Measurements from ENCODE around the gene DPM3.

Gene DPM3

GRCh38 chr1:155131856-155132255, 8.5 kb downstream of the DPM3 start:
- no peak for DNase-seq
- Histone ChIP-seq H3K9me3 (ENCODE audit: control insufficient read depth, low read length) (no peaks in the 10 kb centered on the region), H3K27me3 (replicated peaks; ENCODE audit: control insufficient read depth, insufficient read depth, low read length, poor library complexity, severe bottlenecking) (peaks cover 9% of the 10 kb centered on the region), H3K27ac (ENCODE audit: insufficient read depth, low read length, poor library complexity, severe bottlenecking) (no peak overlapping the region), H3K4me1 (ENCODE audit: control insufficient read depth, insufficient read depth, low read length, poor library complexity, severe bottlenecking) (peaks cover 43% of the 10 kb centered on the region), H3K36me3 (ENCODE audit: control insufficient read depth, insufficient read depth, low read length) (no peaks in the 10 kb centered on the region), H3K4me3 (ENCODE audit: insufficient read depth, low read depth, low read length, poor library complexity, severe bottlenecking) (no peak overlapping the region)

- Histone ChIP-seq H3K36me3 (ENCODE audit: control insufficient read depth, insufficient read depth, low read length) (no peaks in the 10 kb centered on the region), H3K27me3 (replicated peaks; ENCODE audit: control insufficient read depth, insufficient read depth, low read length, poor library complexity, severe bottlenecking) (peaks cover 9% of the 10 kb centered on the region), H3K4me3 (ENCODE audit: insufficient read depth, low read depth, low read length, poor library complexity, severe bottlenecking) (no peak overlapping the region), H3K9me3 (ENCODE audit: control insufficient read depth, low read length) (no peaks in the 10 kb centered on the region), H3K4me1 (ENCODE audit: control insufficient read depth, insufficient read depth, low read length, poor library complexity, severe bottlenecking) (peaks cover 45% of the 10 kb centered on the region), H3K27ac (ENCODE audit: insufficient read depth, low read length, poor library complexity, severe bottlenecking) (no peak overlapping the region)
- no peak for DNase-seq
Measured at GRCh38 chr1:155131285-155131684, 9.0 kb downstream of the DPM3 start.

DNA sequence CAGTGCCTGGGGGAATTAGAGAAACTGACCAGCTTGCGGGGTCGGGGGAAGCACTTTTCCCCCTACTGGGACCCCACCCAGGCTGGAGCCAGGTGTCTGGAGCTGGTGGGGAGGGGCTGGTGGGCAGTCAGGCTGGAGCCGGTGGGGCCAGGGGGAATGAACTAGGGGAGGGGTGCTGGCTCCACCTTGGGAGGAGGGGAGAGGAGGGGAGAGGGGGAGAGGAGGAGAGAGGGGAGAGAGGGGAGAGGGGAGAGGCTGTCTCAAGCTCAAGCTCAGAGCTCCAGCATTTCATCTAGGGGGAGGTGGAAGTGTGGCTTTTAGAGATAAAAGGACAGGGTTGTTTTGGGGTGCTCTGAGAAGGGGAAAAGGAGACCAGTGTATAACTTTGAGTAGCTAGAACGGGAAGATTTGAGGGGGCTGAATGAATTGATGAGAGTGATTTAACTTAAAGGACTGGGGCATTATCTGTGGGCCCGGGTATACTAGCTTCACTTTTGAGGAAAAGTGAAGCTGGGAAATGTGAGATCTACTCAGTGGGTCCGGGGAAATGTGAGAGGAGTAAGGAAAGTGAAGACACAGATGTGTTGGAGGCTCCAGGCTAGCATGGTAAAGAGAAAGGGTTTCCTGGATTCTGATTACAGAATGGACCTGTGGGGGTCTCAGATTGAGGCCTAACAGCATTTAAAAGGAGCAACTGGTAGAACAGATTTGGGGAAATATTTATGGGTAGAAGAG, 9.9 kb downstream of the DPM3 start:
- no peak for DNase-seq
- no peak overlapping the region for H3K4me3 ChIP-seq (ENCODE audit: insufficient read depth, low read depth, low read length, poor library complexity, severe bottlenecking)
- peaks cover 43% of the 10 kb centered on the region for H3K4me1 ChIP-seq (ENCODE audit: control insufficient read depth, insufficient read depth, low read length, poor library complexity, severe bottlenecking)
- H3K27ac ChIP-seq (ENCODE audit: insufficient read depth, low read length, poor library complexity, severe bottlenecking), result no peak overlapping the region
- H3K36me3 ChIP-seq (ENCODE audit: control insufficient read depth, insufficient read depth, low read length), result no peaks in the 10 kb centered on the region
- no peaks in the 10 kb centered on the region for H3K9me3 ChIP-seq (ENCODE audit: control insufficient read depth, low read length)
- peaks cover 9% of the 10 kb centered on the region for H3K27me3 ChIP-seq (replicated peaks; ENCODE audit: control insufficient read depth, insufficient read depth, low read length, poor library complexity, severe bottlenecking)

DNA sequence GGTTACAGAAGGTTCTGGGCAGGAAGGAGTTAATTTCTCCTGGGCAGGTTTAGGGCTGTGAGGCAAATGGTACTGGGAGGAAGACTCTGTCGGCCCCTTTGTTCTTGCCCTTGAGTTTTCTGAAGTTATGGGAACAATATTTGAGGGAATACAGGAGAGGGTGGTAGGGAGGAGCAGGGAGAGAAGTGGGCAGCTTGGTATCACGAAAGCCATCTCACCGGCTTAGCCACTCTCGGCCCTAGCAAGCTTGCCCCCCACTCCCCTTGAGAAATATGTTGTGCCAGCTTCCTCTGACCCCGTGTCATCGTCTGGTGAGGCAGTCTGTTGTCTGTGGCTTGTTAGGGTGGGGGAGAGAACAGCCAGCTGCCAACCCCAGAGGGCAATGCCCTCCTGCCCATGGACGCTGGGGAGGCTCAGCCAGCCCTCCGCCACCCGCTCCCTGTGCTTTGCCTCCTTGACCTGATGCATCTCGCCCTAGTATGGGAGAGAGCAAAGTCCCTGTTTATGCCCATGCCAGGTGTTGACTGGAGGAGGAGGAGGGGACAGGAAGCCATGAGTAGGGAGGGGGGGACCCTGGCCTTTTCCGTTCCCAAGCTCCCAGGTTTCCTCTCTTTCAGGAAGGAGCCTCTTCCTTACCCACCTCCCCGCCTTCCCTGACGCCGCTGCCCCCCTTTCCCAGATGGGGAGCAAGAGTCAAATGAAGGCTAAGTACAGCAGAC, 11.4 kb downstream of the DPM3 start:
- no peak for DNase-seq
- Histone ChIP-seq H3K27ac (ENCODE audit: insufficient read depth, low read length, poor library complexity, severe bottlenecking) (no peak overlapping the region), H3K9me3 (ENCODE audit: control insufficient read depth, low read length) (no peaks in the 10 kb centered on the region), H3K4me1 (ENCODE audit: control insufficient read depth, insufficient read depth, low read length, poor library complexity, severe bottlenecking) (peaks cover 36% of the 10 kb centered on the region), H3K4me3 (ENCODE audit: insufficient read depth, low read depth, low read length, poor library complexity, severe bottlenecking) (peak overlapping the region; percentile 65), H3K27me3 (replicated peaks; ENCODE audit: control insufficient read depth, insufficient read depth, low read length, poor library complexity, severe bottlenecking) (peaks cover 9% of the 10 kb centered on the region), H3K36me3 (ENCODE audit: control insufficient read depth, insufficient read depth, low read length) (no peaks in the 10 kb centered on the region)

GRCh38 chr1:155127967-155128754, 12.2 kb downstream of the DPM3 start:
- peak overlapping the region; percentile 37 for H3K27ac ChIP-seq (ENCODE audit: insufficient read depth, low read length, poor library complexity, severe bottlenecking)
- H3K4me1 ChIP-seq (ENCODE audit: control insufficient read depth, insufficient read depth, low read length, poor library complexity, severe bottlenecking), result peaks cover 36% of the 10 kb centered on the region
- no peak for DNase-seq
- H3K4me3 ChIP-seq (ENCODE audit: insufficient read depth, low read depth, low read length, poor library complexity, severe bottlenecking), result peak overlapping the region; percentile 65
- no peaks in the 10 kb centered on the region for H3K9me3 ChIP-seq (ENCODE audit: control insufficient read depth, low read length)
- no peaks in the 10 kb centered on the region for H3K36me3 ChIP-seq (ENCODE audit: control insufficient read depth, insufficient read depth, low read length)
- H3K27me3 ChIP-seq (replicated peaks; ENCODE audit: control insufficient read depth, insufficient read depth, low read length, poor library complexity, severe bottlenecking), result peaks cover 9% of the 10 kb centered on the region

DNA sequence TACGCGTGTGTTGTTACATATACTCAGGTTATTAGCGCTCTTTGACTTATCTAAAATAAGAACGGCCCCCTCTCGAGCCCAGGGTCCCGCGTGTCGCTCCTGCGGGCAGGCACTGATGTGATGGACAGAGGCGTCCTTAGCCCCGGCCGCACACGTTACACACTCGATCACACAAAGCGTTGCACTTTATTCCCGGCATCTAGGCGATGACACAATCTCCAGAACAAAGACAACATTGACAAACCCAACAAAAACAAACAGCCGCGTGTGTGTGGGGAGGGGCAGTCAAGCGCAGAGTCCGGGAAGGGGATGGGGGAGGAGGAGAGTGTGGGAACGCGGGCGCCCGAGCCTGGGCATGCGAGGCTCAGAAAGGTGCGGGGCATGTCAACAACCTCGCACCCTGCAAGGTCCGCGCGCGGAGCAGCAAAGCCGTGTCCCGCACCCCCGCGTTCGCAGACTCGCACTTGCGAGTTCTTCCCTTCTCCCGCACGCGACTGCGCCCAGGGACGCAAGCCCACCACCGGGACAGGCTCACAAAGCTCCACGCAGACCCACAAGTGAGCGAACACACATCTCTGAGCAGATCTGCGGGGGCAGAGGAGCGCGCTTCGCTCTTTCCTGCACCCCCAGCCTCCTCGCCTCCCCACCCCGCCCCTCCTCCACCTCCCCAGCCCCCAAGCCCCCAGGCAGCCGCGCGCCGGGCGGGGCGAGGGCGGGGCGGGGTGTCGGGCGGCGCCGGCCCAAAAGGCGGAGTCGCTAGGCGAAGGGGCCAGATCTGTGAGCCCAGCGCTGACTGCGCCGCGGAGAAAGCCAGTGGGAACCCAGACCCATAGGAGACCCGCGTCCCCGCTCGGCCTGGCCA, 13.0 kb downstream of the DPM3 start, which contains the start of gene EFNA1:
Gene EFNA1, plus strand, starts transcription at position 772 of the 862 bp plus-strand sequence. CDS start 102 bp downstream, outside the sequence.
- Histone ChIP-seq H3K4me1 (ENCODE audit: control insufficient read depth, insufficient read depth, low read length, poor library complexity, severe bottlenecking) (peaks cover 36% of the 10 kb centered on the region), H3K36me3 (ENCODE audit: control insufficient read depth, insufficient read depth, low read length) (no peaks in the 10 kb centered on the region), H3K27me3 (replicated peaks; ENCODE audit: control insufficient read depth, insufficient read depth, low read length, poor library complexity, severe bottlenecking) (peaks cover 9% of the 10 kb centered on the region), H3K27ac (ENCODE audit: insufficient read depth, low read length, poor library complexity, severe bottlenecking) (peak within 1 kb of the TSS; percentile 37), H3K9me3 (ENCODE audit: control insufficient read depth, low read length) (no peaks in the 10 kb centered on the region), H3K4me3 (ENCODE audit: insufficient read depth, low read depth, low read length, poor library complexity, severe bottlenecking) (peak within 1 kb of the TSS; percentile 65)
- DNase-seq, result peak in 2 of 3 donors; percentile 9 to 23

GRCh38 chr1:155126556-155127104, 13.7 kb downstream of the DPM3 start:
- peak overlapping the region; percentile 65 for H3K4me3 ChIP-seq (ENCODE audit: insufficient read depth, low read depth, low read length, poor library complexity, severe bottlenecking)
- no peaks in the 10 kb centered on the region for H3K9me3 ChIP-seq (ENCODE audit: control insufficient read depth, low read length)
- no peak overlapping the region for H3K27ac ChIP-seq (ENCODE audit: insufficient read depth, low read length, poor library complexity, severe bottlenecking)
- DNase-seq, result peak in 2 of 3 donors; percentile 9 to 10
- peaks cover 9% of the 10 kb centered on the region for H3K27me3 ChIP-seq (replicated peaks; ENCODE audit: control insufficient read depth, insufficient read depth, low read length, poor library complexity, severe bottlenecking)
- peaks cover 36% of the 10 kb centered on the region for H3K4me1 ChIP-seq (ENCODE audit: control insufficient read depth, insufficient read depth, low read length, poor library complexity, severe bottlenecking)
- no peaks in the 10 kb centered on the region for H3K36me3 ChIP-seq (ENCODE audit: control insufficient read depth, insufficient read depth, low read length)

GRCh38 chr1:155125946-155126555, 14.3 kb downstream of the DPM3 start:
- Histone ChIP-seq H3K36me3 (ENCODE audit: control insufficient read depth, insufficient read depth, low read length) (no peaks in the 10 kb centered on the region), H3K27me3 (replicated peaks; ENCODE audit: control insufficient read depth, insufficient read depth, low read length, poor library complexity, severe bottlenecking) (peaks cover 9% of the 10 kb centered on the region), H3K4me1 (ENCODE audit: control insufficient read depth, insufficient read depth, low read length, poor library complexity, severe bottlenecking) (peaks cover 36% of the 10 kb centered on the region), H3K4me3 (ENCODE audit: insufficient read depth, low read depth, low read length, poor library complexity, severe bottlenecking) (no peak overlapping the region), H3K27ac (ENCODE audit: insufficient read depth, low read length, poor library complexity, severe bottlenecking) (no peak overlapping the region), H3K9me3 (ENCODE audit: control insufficient read depth, low read length) (no peaks in the 10 kb centered on the region)
- DNase-seq, result no peak

- Histone ChIP-seq H3K36me3 (ENCODE audit: control insufficient read depth, insufficient read depth, low read length) (no peaks in the 10 kb centered on the region), H3K4me1 (ENCODE audit: control insufficient read depth, insufficient read depth, low read length, poor library complexity, severe bottlenecking) (peaks cover 36% of the 10 kb centered on the region), H3K4me3 (ENCODE audit: insufficient read depth, low read depth, low read length, poor library complexity, severe bottlenecking) (no peak overlapping the region), H3K27me3 (replicated peaks; ENCODE audit: control insufficient read depth, insufficient read depth, low read length, poor library complexity, severe bottlenecking) (peaks cover 9% of the 10 kb centered on the region), H3K27ac (ENCODE audit: insufficient read depth, low read length, poor library complexity, severe bottlenecking) (no peak overlapping the region), H3K9me3 (ENCODE audit: control insufficient read depth, low read length) (no peaks in the 10 kb centered on the region)
- no peak for DNase-seq
Measured at GRCh38 chr1:155125511-155125945, 14.8 kb downstream of the DPM3 start.
